Neural cell (in vitro differentiated cells): ENCODE data around the gene SLC22A6. TPM values are rescaled to one million over a fixed set of nuclear protein-coding genes. Genes with fewer than 3 reads are reported as not detected.
A peak's percentile ranks its signal among the peaks of the same experiment; 100 is the strongest.

ENCODE experiments used
- H2AFZ ChIP-seq: fragments of 200-600, 300-800 bp; sonication (generic), shearing (Covaris generic); 2 replicates; pipeline ENCODE4 v1.6.0; 2014; ENCODE audit warnings: low read depth, mild to moderate bottlenecking, antibody characterized with exemption, low read length, moderate library complexity
- H3F3A ChIP-seq: fragments of 200-600 bp; shearing (Covaris generic); 2 replicates; pipeline ENCODE4 v1.6.1; 2016; ENCODE audit warnings: mild to moderate bottlenecking, moderate library complexity, mixed read lengths, antibody characterized with exemption, low read length; ENCODE audit not compliant: insufficient read depth, poor library complexity, severe bottlenecking
- H3K27ac ChIP-seq: fragments of 200-600, 300-800 bp; sonication (generic), shearing (Covaris generic); 2 replicates; pipeline ENCODE4 v1.5.1; 2014; ENCODE audit warnings: mild to moderate bottlenecking, low read length, moderate library complexity
- H3K27me3 ChIP-seq: fragments of 300-800, 200-600 bp; sonication (generic), shearing (Covaris generic); 2 replicates; pipeline ENCODE4 v1.6.0; 2014; ENCODE audit warnings: mild to moderate bottlenecking, low read depth, low read length, moderate library complexity; ENCODE audit not compliant: insufficient read depth
- H3K36me3 ChIP-seq: fragments of 300-800, 200-600 bp; sonication (generic), shearing (Covaris generic); 2 replicates; pipeline ENCODE4 v1.5.1; 2014; ENCODE audit warnings: mild to moderate bottlenecking, antibody characterized with exemption, low read length, moderate library complexity; ENCODE audit not compliant: insufficient read depth
- H3K4me2 ChIP-seq: fragments of 300-800, 200-600 bp; sonication (generic), shearing (Covaris generic); 2 replicates; pipeline ENCODE4 v1.6.0; 2014; ENCODE audit warnings: mild to moderate bottlenecking, low read length
- H3K4me3 ChIP-seq: fragments of 300-800, 200-600 bp; sonication (generic), shearing (Covaris generic); 2 replicates; pipeline ENCODE4 v1.5.1; 2014; ENCODE audit warnings: mild to moderate bottlenecking, low read length, moderate library complexity
- H3K79me2 ChIP-seq: fragments of 200-600 bp; shearing (Covaris generic); replicated peaks from 2 replicates; pipeline ENCODE4 v1.6.0; 2014; ENCODE audit warnings: mild to moderate bottlenecking, low read length, moderate library complexity; ENCODE audit not compliant: insufficient read depth
- H3K9ac ChIP-seq: fragments of 300-800, 200-600 bp; sonication (generic), shearing (Covaris generic); 2 replicates; pipeline ENCODE4 v1.6.1; 2016; ENCODE audit warnings: mild to moderate bottlenecking, low read length, mixed read lengths
- H3K9me2 ChIP-seq: fragments of 200-600 bp; shearing (Covaris generic); 2 replicates; pipeline ENCODE4 v1.6.1; 2016; ENCODE audit warnings: mild to moderate bottlenecking, low read length, mixed read lengths; ENCODE audit not compliant: insufficient read depth
- H3K9me3 ChIP-seq: fragments of 200-600, 300-800 bp; sonication (generic), shearing (Covaris generic); 2 replicates; pipeline ENCODE4 v1.6.1; 2016; ENCODE audit warnings: mild to moderate bottlenecking, mixed run types, low read length, moderate library complexity, mixed read lengths
- H4K20me1 ChIP-seq: fragments of 200-600 bp; shearing (Covaris generic); 2 replicates; pipeline ENCODE4 v1.6.1; 2016; ENCODE audit warnings: mild to moderate bottlenecking, mixed run types; ENCODE audit not compliant: insufficient read depth
- CTCF ChIP-seq: fragments of 450-650 bp; IDR thresholded peaks from 2 replicates; pipeline ENCODE4 v1.5.1; 2014; ENCODE audit warnings: antibody characterized with exemption, mild to moderate bottlenecking, moderate library complexity; ENCODE audit not compliant: poor library complexity, severe bottlenecking
- EP300 ChIP-seq: fragments of 450-650 bp; conservative IDR thresholded peaks from 2 replicates; pipeline ENCODE4 v1.6.1; 2014; ENCODE audit warnings: antibody characterized with exemption, mild to moderate bottlenecking, moderate library complexity; ENCODE audit not compliant: poor library complexity, severe bottlenecking
- EZH2 ChIP-seq: fragments of 200-600, 300-800 bp; shearing (Covaris generic), sonication (generic); IDR thresholded peaks from 2 replicates; pipeline ENCODE4 v1.6.1; 2014; ENCODE audit warnings: antibody characterized with exemption, low read length, borderline replicate concordance, mild to moderate bottlenecking; ENCODE audit not compliant: insufficient read depth, poor library complexity, severe bottlenecking
- MXI1 ChIP-seq: fragments of 450-650 bp; conservative IDR thresholded peaks from 2 replicates; pipeline ENCODE4 v1.6.1; 2014; ENCODE audit warnings: antibody characterized with exemption, mild to moderate bottlenecking; ENCODE audit not compliant: poor library complexity, severe bottlenecking
- POLR2AphosphoS5 ChIP-seq: IDR thresholded peaks from 2 replicates; pipeline ENCODE4 v1.6.1; 2012
- RAD21 ChIP-seq: fragments of 450-650 bp; conservative IDR thresholded peaks from 2 replicates; pipeline ENCODE4 v1.6.1; 2014; ENCODE audit warnings: antibody characterized with exemption, mild to moderate bottlenecking, moderate library complexity
- REST ChIP-seq: IDR thresholded peaks from 2 replicates; pipeline ENCODE4 v1.6.1; 2012; ENCODE audit warnings: borderline replicate concordance
- SMC3 ChIP-seq: fragments of 450-650 bp; conservative IDR thresholded peaks from 2 replicates; pipeline ENCODE4 v1.6.1; 2014; ENCODE audit warnings: antibody characterized with exemption, mild to moderate bottlenecking, moderate library complexity; ENCODE audit not compliant: poor library complexity
- TAF1 ChIP-seq: IDR thresholded peaks from 2 replicates; pipeline ENCODE4 v1.6.1; 2012; ENCODE audit warnings: low read depth
- polyA plus RNA-seq: library from polyadenylated mRNA; depleted of rRNA; stranded (reverse); fragments of >200 nt; gene quantifications from 2 replicates; pipeline ENCODE4 v1.2.3, GENCODE V29; 2014

The SLC22A6 gene
- polyA plus RNA-seq, 1 donor from 2014 or later, result not detected

GRCh38 chr11:63023841-63024648 is 39.3 kb upstream of the SLC22A6 start:
- Histone ChIP-seq H3K9me3 (no peaks in the 10 kb centered on the region), H2AFZ (no peak overlapping the region), H3K36me3 (no peaks in the 10 kb centered on the region), H3F3A (no peaks in the 10 kb centered on the region), H3K4me2 (no peak overlapping the region), H4K20me1 (no peaks in the 10 kb centered on the region), H3K27ac (no peak overlapping the region), H3K9me2 (no peaks in the 10 kb centered on the region), H3K27me3 (no peaks in the 10 kb centered on the region), H3K79me2 (no peaks in the 10 kb centered on the region), H3K4me3 (no peak overlapping the region), H3K9ac (no peak overlapping the region)
- TF ChIP-seq MXI1 (no peak), CTCF (peak; percentile 92), RAD21 (peak; percentile 84), SMC3 (peak; percentile 97)

- H4K20me1 ChIP-seq, result no peaks in the 10 kb centered on the region
- H3K4me3 ChIP-seq, result no peak overlapping the region
- H3K27ac ChIP-seq, result no peak overlapping the region
- H3K9me3 ChIP-seq, result no peaks in the 10 kb centered on the region
- no peaks in the 10 kb centered on the region for H3K79me2 ChIP-seq
- H3K9me2 ChIP-seq, result no peaks in the 10 kb centered on the region
- H3K27me3 ChIP-seq, result no peaks in the 10 kb centered on the region
- H3K9ac ChIP-seq, result no peak overlapping the region
- TF ChIP-seq CTCF, result no peak
- no peak for TF ChIP-seq POLR2AphosphoS5
- no peak for TF ChIP-seq EP300
- TF ChIP-seq SMC3, result no peak
- no peak for TF ChIP-seq MXI1
- TF ChIP-seq EZH2, result no peak
- TF ChIP-seq RAD21, result no peak
- no peak for TF ChIP-seq TAF1
- TF ChIP-seq REST, result no peak
- H2AFZ ChIP-seq, result no peak overlapping the region
- no peak overlapping the region for H3K4me2 ChIP-seq
- no peaks in the 10 kb centered on the region for H3K36me3 ChIP-seq
- H3F3A ChIP-seq, result no peaks in the 10 kb centered on the region
Measured at GRCh38 chr11:63023222-63023814, 38.6 kb upstream of the SLC22A6 start.
